ENCODE data around the gene AGTR1. TPM values are rescaled to one million over a fixed set of nuclear protein-coding genes. Genes with fewer than 3 reads are reported as not detected.
"Not testable (repeated sequence)": the region's sequence is repeated elsewhere in the genome, so short reads cannot be mapped to it uniquely, and the experiment has no call there.

Gene AGTR1
- total RNA-seq, 1 donor = 0.10 TPM

DNA sequence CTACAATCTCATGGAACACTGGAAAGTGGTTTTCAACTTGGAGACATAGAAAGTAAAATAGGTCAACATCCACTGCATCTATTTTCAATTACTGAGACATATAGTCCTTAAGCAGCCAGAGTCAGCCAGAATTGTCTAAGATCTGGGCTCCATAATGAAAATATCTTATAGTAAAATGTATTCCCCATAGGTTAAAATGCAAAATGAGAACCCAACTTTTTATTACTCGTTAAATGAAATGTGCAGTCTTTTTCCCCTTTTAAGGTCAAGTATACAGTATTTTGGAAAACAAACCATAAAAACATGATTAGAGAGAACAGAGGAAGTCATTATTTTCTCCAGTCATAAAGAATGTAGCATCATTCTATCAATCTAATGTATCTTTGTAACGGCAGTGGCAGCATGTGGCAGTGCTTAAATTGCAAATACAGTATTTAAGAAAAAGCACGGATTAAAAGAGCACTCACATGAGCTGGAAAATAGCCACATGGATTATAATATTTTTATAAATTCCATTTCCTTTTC, 65.5 kb downstream of the AGTR1 start:
- no peaks in the 10 kb centered on the region for H3K9me3 ChIP-seq (ENCODE audit: low read depth, low read length)
- no peaks in the 10 kb centered on the region for H3K27me3 ChIP-seq (ENCODE audit: insufficient read depth, low read length)
- H3K4me3 ChIP-seq (ENCODE audit: low read length) = no peak overlapping the region
- peaks cover 4% of the 10 kb centered on the region for H3K4me1 ChIP-seq (ENCODE audit: insufficient read depth, low read length)

DNA sequence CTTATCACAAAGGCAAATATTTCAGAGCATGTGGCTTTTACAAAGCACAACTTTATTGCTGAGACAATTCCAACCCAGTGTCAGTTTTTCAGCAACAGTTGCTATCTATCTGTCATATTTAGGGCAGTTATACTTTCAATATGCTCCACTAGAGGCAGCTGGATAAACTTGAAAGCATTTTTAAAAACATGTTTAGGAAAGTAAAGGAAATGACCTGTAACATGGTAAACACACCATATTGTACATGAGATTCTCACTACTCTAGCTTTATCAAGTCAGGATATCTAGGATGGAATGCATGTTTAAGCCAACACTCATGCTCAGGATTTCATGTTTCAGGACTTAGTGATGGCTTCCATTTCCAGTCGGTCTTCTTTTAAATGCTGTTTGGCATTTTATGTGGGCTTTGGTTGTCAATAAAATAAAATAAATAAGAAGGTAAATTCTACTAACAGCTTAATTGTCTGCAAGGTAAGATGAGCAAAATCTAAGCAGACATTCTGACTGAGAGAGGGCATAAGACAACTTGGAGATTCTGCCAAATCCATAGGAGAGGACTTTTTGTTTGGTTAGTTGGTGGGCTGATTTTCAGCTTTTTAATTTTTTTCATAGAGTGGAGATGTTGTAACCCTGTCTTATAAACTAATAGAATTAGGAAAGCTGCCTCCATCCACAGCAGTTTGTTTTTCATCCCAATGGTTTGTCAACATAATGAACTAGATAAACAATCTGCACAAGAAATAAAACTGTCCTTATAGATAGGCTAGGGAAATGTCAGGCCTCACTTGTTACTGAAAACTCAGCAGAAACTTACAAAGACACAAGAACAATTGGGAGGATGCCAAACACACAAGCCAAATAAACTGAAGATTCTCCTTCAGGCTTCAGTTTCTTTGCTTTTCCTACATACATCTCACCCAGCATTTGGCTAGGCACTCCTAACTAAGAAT, 66.6 kb downstream of the AGTR1 start:
- Histone ChIP-seq H3K27me3 (ENCODE audit: insufficient read depth, low read length) (no peaks in the 10 kb centered on the region), H3K9me3 (ENCODE audit: low read depth, low read length) (no peaks in the 10 kb centered on the region), H3K4me1 (ENCODE audit: insufficient read depth, low read length) (peaks cover 3% of the 10 kb centered on the region), H3K4me3 (ENCODE audit: low read length) (no peak overlapping the region)

DNA sequence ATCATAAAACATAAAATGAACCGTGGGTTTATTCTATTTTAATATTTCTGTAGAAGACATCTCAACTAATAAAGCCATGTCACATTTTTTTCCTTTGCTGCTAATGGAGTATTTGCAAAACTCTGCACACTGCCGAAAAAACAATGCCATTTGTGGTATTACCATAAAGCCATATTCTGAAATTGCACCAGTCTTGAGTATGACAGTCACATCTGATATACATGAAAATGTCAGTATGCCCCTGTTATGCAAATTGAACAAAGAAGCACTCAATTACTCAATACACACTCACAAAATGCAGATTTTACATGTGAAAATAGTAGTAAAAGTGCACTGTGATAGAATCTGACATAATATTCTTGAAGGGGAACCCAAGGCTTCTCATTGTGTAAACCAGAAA, 74.7 kb downstream of the AGTR1 start:
- H3K9me3 ChIP-seq (ENCODE audit: low read depth, low read length) = no peaks in the 10 kb centered on the region
- no peak overlapping the region for H3K4me3 ChIP-seq (ENCODE audit: low read length)
- no peaks in the 10 kb centered on the region for H3K27me3 ChIP-seq (ENCODE audit: insufficient read depth, low read length)
- no peaks in the 10 kb centered on the region for H3K4me1 ChIP-seq (ENCODE audit: insufficient read depth, low read length)

DNA sequence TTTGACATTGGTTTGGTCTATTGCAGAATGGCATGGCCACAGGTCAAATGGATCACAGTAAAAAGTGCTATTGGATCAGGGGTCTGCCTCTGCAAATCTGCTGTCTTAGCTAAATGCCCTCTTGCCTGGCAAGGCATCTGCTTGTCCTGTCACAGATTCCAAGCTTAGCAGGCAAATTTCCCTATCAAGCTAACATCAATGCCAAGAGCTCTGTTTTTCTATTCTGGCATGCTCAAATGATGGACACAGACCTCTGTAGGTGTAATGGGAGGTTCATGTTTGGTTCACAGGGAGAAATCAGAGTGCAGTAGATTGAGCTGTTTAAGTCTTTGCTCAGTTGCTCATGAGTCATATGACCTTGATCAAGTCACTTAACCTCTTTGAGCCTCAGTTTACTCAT, 75.1 kb downstream of the AGTR1 start:
- no peaks in the 10 kb centered on the region for H3K27me3 ChIP-seq (ENCODE audit: insufficient read depth, low read length)
- no peaks in the 10 kb centered on the region for H3K4me1 ChIP-seq (ENCODE audit: insufficient read depth, low read length)
- H3K9me3 ChIP-seq (ENCODE audit: low read depth, low read length) = no peaks in the 10 kb centered on the region
- H3K4me3 ChIP-seq (ENCODE audit: low read length) = no peak overlapping the region

DNA sequence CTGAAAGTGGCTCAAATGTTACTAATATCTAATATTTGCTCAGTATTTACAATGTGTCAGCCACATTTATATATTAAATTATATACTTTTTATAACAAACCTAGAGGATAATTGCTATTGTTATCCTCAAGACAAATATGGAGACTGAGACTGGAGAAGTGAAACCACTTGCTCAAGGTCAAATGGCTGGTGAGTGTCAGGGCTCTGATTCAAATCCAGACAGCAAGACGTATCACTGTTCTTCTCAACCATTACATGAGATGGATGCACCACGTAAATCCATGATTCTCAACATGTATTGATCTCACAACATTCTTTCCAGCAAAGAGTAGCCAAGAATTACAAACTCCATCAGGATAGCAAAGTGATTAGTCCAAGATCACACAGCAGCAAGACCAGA, 76.1 kb downstream of the AGTR1 start:
- no peak overlapping the region for H3K4me3 ChIP-seq (ENCODE audit: low read length)
- H3K27me3 ChIP-seq (ENCODE audit: insufficient read depth, low read length) = no peaks in the 10 kb centered on the region
- no peaks in the 10 kb centered on the region for H3K4me1 ChIP-seq (ENCODE audit: insufficient read depth, low read length)
- H3K9me3 ChIP-seq (ENCODE audit: low read depth, low read length) = no peaks in the 10 kb centered on the region

DNA sequence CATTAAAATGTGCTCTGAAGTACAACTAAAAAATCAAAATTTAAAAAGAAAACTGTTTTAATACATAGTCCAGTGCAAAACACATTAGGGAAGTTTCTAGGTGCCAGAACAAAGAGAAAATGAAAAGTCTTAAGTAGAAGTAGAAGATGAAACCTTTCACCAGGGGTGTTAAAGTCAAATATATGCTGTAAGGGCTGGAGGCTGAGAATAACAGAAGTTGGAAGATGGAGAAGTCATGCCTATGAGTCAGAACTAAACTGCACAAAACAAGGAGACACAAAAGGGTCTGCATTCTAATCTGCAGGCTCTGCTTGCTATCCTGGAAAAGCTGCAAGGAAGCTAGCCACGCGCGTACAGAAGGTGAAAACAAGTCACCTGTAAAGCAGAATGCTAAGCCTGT, 81.2 kb downstream of the AGTR1 start:
- H3K4me3 ChIP-seq (ENCODE audit: low read length) = no peak overlapping the region
- H3K9me3 ChIP-seq (ENCODE audit: low read depth, low read length) = no peaks in the 10 kb centered on the region
- H3K27me3 ChIP-seq (ENCODE audit: insufficient read depth, low read length) = no peaks in the 10 kb centered on the region
- peaks cover 4% of the 10 kb centered on the region for H3K4me1 ChIP-seq (ENCODE audit: insufficient read depth, low read length)

DNA sequence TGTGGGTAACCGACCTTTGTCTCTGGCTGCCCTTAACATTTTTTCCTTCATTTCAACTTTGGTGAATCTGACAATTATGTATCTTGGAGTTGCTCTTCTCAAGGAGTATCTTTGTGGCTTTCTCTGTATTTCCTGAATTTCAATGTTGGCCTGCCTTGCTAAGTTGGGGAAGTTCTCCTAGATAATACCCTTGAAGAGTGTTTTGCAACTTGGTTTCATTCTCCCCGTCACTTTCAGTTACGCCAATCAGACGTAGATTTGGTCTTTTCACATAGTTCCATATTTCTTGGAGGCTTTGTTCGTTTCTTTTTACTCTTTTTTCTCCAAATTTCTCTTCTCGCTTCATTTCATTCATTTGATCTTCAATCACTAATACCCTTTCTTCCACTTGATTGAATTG, 87.3 kb downstream of the AGTR1 start:
- H3K27me3 ChIP-seq (ENCODE audit: insufficient read depth, low read length) = not testable (repeated sequence)

DNA sequence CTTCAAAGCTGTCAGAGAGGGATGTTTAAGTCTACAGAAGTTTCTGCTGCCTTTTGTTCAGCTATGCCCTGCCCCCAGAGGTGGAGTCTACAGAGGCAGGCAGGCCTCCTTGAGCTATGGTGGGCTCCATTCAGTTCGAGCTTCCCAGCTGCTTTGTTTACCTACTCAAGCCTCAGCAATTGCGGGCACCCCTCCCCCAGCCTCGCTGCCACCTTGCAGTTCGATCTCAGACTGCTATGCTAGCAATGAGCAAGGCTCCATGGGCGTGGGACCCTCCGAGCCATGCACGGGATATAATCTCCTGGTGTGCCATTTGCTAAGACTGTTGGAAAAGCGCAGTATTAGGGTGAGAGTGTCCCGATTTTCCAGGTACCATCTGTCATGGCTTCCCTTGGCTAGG, 88.5 kb downstream of the AGTR1 start:
- not testable (repeated sequence) for H3K9me3 ChIP-seq (ENCODE audit: low read depth, low read length); H3K4me1 ChIP-seq (ENCODE audit: insufficient read depth, low read length); H3K27me3 ChIP-seq (ENCODE audit: insufficient read depth, low read length); H3K4me3 ChIP-seq (ENCODE audit: low read length)

More for the DNA sequence above, 87.3 kb downstream of the AGTR1 start:
- not testable (repeated sequence) for H3K4me3 ChIP-seq (ENCODE audit: low read length); H3K9me3 ChIP-seq (ENCODE audit: low read depth, low read length); H3K4me1 ChIP-seq (ENCODE audit: insufficient read depth, low read length)

DNA sequence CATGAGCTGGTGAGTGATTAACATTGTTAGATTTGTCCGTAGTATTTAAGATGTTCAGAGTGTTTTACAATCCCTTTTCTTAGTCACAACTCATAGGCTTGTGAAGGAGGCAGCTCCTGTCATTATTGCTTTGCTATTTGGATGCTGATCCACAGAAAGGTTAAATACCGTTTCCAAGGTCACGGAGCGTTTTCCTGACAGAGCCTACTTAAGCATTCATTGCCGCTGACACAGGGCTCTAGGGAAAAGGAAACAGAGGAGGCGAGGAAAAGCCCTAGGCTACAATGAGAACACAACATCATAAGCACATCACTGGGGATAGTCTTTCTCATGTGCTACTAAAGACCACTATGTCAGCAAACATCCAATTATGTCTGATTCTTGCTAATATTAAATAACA, 91.4 kb downstream of the AGTR1 start:
- no peaks in the 10 kb centered on the region for H3K4me1 ChIP-seq (ENCODE audit: insufficient read depth, low read length)
- no peak overlapping the region for H3K4me3 ChIP-seq (ENCODE audit: low read length)
- no peaks in the 10 kb centered on the region for H3K9me3 ChIP-seq (ENCODE audit: low read depth, low read length)
- no peaks in the 10 kb centered on the region for H3K27me3 ChIP-seq (ENCODE audit: insufficient read depth, low read length)

DNA sequence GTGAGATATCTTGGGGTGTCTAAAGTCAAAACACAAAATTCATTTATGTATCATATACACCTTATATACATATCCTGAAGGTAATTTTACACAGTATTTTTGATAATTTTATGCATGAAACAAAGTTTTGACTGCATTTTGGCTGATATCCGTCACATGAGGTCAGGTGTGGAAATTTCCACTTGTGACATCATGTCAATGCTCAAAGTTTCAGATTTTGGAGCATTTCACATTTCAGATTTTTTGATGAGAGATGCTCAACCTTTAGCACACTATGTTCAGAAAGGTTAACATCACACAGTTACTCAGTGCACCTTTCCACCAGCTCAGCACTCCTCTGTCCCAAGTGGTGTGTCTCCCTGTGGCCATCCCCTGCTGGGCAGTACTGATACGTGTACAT, 92.2 kb downstream of the AGTR1 start:
- no peak overlapping the region for H3K4me3 ChIP-seq (ENCODE audit: low read length)
- H3K4me1 ChIP-seq (ENCODE audit: insufficient read depth, low read length) = no peaks in the 10 kb centered on the region
- no peaks in the 10 kb centered on the region for H3K9me3 ChIP-seq (ENCODE audit: low read depth, low read length)
- no peaks in the 10 kb centered on the region for H3K27me3 ChIP-seq (ENCODE audit: insufficient read depth, low read length)

DNA sequence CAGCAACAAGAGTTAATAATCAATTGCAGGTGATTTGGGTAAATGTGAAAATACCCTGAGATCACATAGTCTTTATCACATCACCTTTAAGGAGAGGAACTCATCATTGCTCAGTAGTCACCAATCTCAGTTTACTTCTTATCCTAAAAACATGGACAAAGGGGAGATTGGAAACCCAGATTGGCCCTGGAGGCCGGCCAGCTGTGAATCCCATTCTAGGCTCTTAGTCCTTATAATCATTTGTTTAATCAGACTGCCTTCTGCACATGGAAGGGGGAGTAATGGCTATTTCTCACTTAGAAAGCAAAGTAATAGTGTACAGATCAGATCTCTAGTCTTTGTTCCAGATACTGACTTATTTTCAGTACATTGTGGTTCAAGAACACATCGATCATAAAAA, 92.7 kb downstream of the AGTR1 start:
- Histone ChIP-seq H3K9me3 (ENCODE audit: low read depth, low read length) (no peaks in the 10 kb centered on the region), H3K4me3 (ENCODE audit: low read length) (no peak overlapping the region), H3K27me3 (ENCODE audit: insufficient read depth, low read length) (no peaks in the 10 kb centered on the region), H3K4me1 (ENCODE audit: insufficient read depth, low read length) (no peaks in the 10 kb centered on the region)

DNA sequence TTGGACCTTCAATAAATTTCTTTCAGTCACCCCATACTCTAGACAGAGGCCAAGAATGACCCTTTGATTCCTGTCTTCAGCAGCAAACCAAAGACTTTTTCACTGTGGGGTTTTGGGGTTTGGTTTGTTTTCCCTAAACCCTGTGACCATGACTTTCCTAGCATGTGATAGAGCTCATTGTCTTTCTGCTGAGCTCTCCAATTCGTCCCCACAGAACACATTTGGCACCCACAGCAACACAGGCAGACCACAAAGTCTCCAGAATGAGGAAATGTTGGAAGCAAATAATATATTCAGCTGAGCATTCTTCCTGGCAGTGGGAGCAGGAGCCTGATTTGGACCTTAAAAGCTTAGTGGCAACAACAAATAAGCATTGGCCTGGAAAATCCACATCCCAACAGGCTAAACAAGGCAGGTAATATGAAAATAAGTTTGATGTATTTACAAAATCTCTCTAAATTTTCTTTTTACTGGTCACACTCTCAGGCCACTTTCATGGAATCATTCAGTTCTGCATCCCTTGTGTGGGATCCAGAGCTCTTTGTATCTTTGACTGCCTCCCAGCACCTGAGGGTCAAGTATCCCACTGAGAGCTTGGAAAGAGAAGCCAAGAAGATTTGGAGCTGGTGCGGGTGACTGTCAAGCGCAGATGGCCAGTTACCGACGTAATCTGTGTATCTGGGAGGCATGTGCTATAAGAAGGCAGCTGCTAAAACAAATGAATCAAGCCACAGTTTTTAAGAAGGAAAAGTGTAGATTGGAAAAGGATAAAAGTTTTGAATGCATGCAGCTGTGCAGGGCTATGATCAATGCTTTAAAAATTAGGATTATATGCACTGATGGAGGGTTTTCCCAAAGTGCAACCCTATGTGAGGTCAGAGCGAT, 93.4 kb downstream of the AGTR1 start:
- no peaks in the 10 kb centered on the region for H3K9me3 ChIP-seq (ENCODE audit: low read depth, low read length)
- no peaks in the 10 kb centered on the region for H3K4me1 ChIP-seq (ENCODE audit: insufficient read depth, low read length)
- no peaks in the 10 kb centered on the region for H3K27me3 ChIP-seq (ENCODE audit: insufficient read depth, low read length)

DNA sequence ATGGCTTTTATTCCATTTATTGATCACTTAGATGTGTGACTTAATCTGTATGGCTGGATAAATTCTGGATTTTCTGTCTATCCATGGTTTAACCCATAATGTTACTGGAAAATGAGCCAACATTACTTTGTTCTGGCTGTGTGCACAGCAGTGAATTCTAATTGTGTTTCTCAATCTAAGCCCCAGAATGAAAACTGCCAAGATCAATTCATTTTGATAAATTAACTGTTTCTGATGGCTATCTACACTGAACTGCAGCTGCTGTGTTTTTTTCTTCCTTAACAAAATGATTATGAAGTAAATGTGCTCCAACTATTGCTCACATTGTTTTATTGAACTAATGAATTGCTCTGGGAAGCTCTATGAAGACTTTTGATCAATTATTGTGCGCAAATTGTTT, 94.2 kb downstream of the AGTR1 start:
- H3K4me3 ChIP-seq (ENCODE audit: low read length) = no peak overlapping the region
- H3K27me3 ChIP-seq (ENCODE audit: insufficient read depth, low read length) = no peaks in the 10 kb centered on the region
- H3K9me3 ChIP-seq (ENCODE audit: low read depth, low read length) = no peaks in the 10 kb centered on the region
- no peaks in the 10 kb centered on the region for H3K4me1 ChIP-seq (ENCODE audit: insufficient read depth, low read length)

More for the DNA sequence above, 93.4 kb downstream of the AGTR1 start:
- no peak overlapping the region for H3K4me3 ChIP-seq (ENCODE audit: low read length)

DNA sequence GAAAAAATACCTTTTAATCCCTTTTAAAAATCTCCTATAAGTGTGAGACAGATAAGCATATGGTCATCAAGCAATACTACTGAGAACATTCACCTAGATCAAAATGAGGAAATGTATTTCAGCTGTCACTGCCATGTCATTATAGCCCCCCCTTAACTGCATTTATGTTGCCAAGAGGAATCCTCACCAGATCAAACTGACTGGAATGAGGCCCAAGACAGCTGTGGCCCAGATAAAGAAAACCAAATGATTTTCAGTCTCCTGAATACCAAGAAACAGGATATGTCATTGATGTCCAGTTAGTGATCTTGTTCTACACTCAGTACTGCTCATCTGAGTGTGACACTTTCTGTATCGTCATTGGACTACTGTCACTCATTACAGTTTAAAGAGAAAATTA, 94.8 kb downstream of the AGTR1 start:
- Histone ChIP-seq H3K9me3 (ENCODE audit: low read depth, low read length) (no peaks in the 10 kb centered on the region), H3K4me3 (ENCODE audit: low read length) (no peak overlapping the region), H3K27me3 (ENCODE audit: insufficient read depth, low read length) (no peaks in the 10 kb centered on the region), H3K4me1 (ENCODE audit: insufficient read depth, low read length) (no peaks in the 10 kb centered on the region)
